ENCODE data around the gene MBD3L2B. TPM values are rescaled to one million over a fixed set of nuclear protein-coding genes. Genes with fewer than 3 reads are reported as not detected.

Gene MBD3L2B
- total and polyA plus RNA-seq, 2 donors (not counting 3 experiments of a cell fraction or from before 2014, with no cell fraction given): not detected

- CTCF ChIA-PET: no interaction called here
- Histone ChIP-seq H3K4me3 (replicated peaks in 1 of 3; ENCODE audit: insufficient read depth in 1 of 3, low read depth in 1 of 3, low read length in 3 of 3) (no peak overlapping the region), H3K27ac (ENCODE audit: insufficient read depth, low read depth, low read length) (no peak overlapping the region), H2AFZ (ENCODE audit: low read depth, low read length) (no peak overlapping the region), H3K27me3 (ENCODE audit: control insufficient read depth in 2 of 2, insufficient read depth in 2 of 2, low read length in 2 of 2) (no peaks in the 10 kb centered on the region), H3K4me1 (ENCODE audit: control insufficient read depth, extremely low read depth, insufficient read depth, low read length) (no peaks in the 10 kb centered on the region), H3K79me2 (ENCODE audit: control insufficient read depth, insufficient read depth, low read length) (no peaks in the 10 kb centered on the region), H3K9ac (replicated peaks; ENCODE audit: extremely low read depth, insufficient read depth, low read length) (no peak overlapping the region), H4K20me1 (replicated peaks; ENCODE audit: control insufficient read depth, extremely low read depth, insufficient read depth, low read length) (no peaks in the 10 kb centered on the region), H3K4me2 (ENCODE audit: insufficient read depth, low read length) (no peak overlapping the region), H3K36me3 (ENCODE audit: control insufficient read depth in 2 of 2, extremely low read depth in 1 of 2, insufficient read depth in 2 of 2, low read length in 2 of 2) (no peaks in the 10 kb centered on the region), H3K9me3 (replicated peaks; ENCODE audit: control insufficient read depth, insufficient read depth, low read length) (no peaks in the 10 kb centered on the region), H3K9me1 (replicated peaks; ENCODE audit: control insufficient read depth, extremely low read depth, insufficient read depth, low read length) (no peaks in the 10 kb centered on the region)
- dilution Hi-C loops (cut with MboI; ENCODE audit: extremely low pct_ligation_motif_present, low sequenced_read_pairs): no loop called here
- FAIRE-seq: no peak
- intact Hi-C loops (cut with micrococcal nuclease): no loop called here
- TF ChIP-seq JUN (IDR thresholded peaks at IDR 0.05; ENCODE audit: borderline replicate concordance, insufficient read depth, insufficient read length, low read depth) (no peak), POLR2A (IDR thresholded peaks at IDR 0.05; ENCODE audit: low read depth, low read length) (no peak)
- BruUV-seq (replicated peaks): no TSS peak
- no peak for DNase-seq (ENCODE audit: low read depth, low spot score)
- POLR2A ChIA-PET: no interaction called here
Measured at GRCh38 chr19:7007859-7008258, 13.4 kb downstream of the MBD3L2B start.

- ChIA-PET CTCF (no interaction called here), POLR2A (no interaction called here)
- Histone ChIP-seq H2AFZ (ENCODE audit: low read depth, low read length) (no peak overlapping the region), H3K79me2 (ENCODE audit: control insufficient read depth, insufficient read depth, low read length) (no peaks in the 10 kb centered on the region), H3K27ac (ENCODE audit: insufficient read depth, low read depth, low read length) (no peak overlapping the region), H3K9ac (replicated peaks; ENCODE audit: extremely low read depth, insufficient read depth, low read length) (no peak overlapping the region), H3K9me1 (replicated peaks; ENCODE audit: control insufficient read depth, extremely low read depth, insufficient read depth, low read length) (no peaks in the 10 kb centered on the region), H3K36me3 (ENCODE audit: control insufficient read depth in 2 of 2, extremely low read depth in 1 of 2, insufficient read depth in 2 of 2, low read length in 2 of 2) (no peaks in the 10 kb centered on the region), H3K4me2 (ENCODE audit: insufficient read depth, low read length) (no peak overlapping the region), H3K4me1 (ENCODE audit: control insufficient read depth, extremely low read depth, insufficient read depth, low read length) (no peaks in the 10 kb centered on the region), H3K4me3 (replicated peaks in 1 of 3; ENCODE audit: insufficient read depth in 1 of 3, low read depth in 1 of 3, low read length in 3 of 3) (no peak overlapping the region), H3K9me3 (replicated peaks; ENCODE audit: control insufficient read depth, insufficient read depth, low read length) (no peaks in the 10 kb centered on the region), H3K27me3 (ENCODE audit: control insufficient read depth in 2 of 2, insufficient read depth in 2 of 2, low read length in 2 of 2) (no peaks in the 10 kb centered on the region), H4K20me1 (replicated peaks; ENCODE audit: control insufficient read depth, extremely low read depth, insufficient read depth, low read length) (no peaks in the 10 kb centered on the region)
- no TSS peak for BruUV-seq (replicated peaks)
- dilution Hi-C loops (cut with MboI; ENCODE audit: extremely low pct_ligation_motif_present, low sequenced_read_pairs) (no loop called here), intact Hi-C loops (cut with micrococcal nuclease) (no loop called here)
- TF ChIP-seq, protein P1, sequence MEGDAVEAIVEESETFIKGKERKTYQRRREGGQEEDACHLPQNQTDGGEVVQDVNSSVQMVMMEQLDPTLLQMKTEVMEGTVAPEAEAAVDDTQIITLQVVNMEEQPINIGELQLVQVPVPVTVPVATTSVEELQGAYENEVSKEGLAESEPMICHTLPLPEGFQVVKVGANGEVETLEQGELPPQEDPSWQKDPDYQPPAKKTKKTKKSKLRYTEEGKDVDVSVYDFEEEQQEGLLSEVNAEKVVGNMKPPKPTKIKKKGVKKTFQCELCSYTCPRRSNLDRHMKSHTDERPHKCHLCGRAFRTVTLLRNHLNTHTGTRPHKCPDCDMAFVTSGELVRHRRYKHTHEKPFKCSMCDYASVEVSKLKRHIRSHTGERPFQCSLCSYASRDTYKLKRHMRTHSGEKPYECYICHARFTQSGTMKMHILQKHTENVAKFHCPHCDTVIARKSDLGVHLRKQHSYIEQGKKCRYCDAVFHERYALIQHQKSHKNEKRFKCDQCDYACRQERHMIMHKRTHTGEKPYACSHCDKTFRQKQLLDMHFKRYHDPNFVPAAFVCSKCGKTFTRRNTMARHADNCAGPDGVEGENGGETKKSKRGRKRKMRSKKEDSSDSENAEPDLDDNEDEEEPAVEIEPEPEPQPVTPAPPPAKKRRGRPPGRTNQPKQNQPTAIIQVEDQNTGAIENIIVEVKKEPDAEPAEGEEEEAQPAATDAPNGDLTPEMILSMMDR (IDR thresholded peaks at IDR 0.05; ENCODE audit: extremely low read depth in 1 of 2, insufficient read depth in 1 of 2, low read depth in 1 of 2, low read length in 2 of 2): no peak
- TF ChIP-seq JUN (IDR thresholded peaks at IDR 0.05; ENCODE audit: borderline replicate concordance, insufficient read depth, insufficient read length, low read depth) (no peak), MYC (IDR thresholded peaks at IDR 0.05; ENCODE audit: low read depth, low read length) (no peak), GATA2 (IDR thresholded peaks at IDR 0.05; ENCODE audit: insufficient read depth, insufficient read length, low read depth, low read length) (no peak), EZH2 (IDR thresholded peaks at IDR 0.05; ENCODE audit: borderline replicate concordance, low read depth, low read length, severe bottlenecking) (no peak), POLR2AphosphoS5 (IDR thresholded peaks at IDR 0.05; ENCODE audit: insufficient read depth, low read depth, low read length) (no peak), FOS (IDR thresholded peaks at IDR 0.05; ENCODE audit: borderline replicate concordance, insufficient read depth, low read length) (no peak), POLR2A (IDR thresholded peaks at IDR 0.05; ENCODE audit: low read depth, low read length) (no peak)
- TF ChIP-seq, protein P2, sequence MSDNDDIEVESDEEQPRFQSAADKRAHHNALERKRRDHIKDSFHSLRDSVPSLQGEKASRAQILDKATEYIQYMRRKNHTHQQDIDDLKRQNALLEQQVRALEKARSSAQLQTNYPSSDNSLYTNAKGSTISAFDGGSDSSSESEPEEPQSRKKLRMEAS (IDR thresholded peaks at IDR 0.05; ENCODE audit: insufficient read depth, insufficient read length): no peak
- DNase-seq (ENCODE audit: low read depth, low spot score) (no peak), FAIRE-seq (no peak)
Measured at GRCh38 chr19:7006135-7006704, 15.0 kb downstream of the MBD3L2B start.
